NCI-H2107 treated with DMSO at 0.1 percent for 48 hours (cell line): ENCODE data around the gene FAM222B.
"Not testable (repeated sequence)": the region's sequence is repeated elsewhere in the genome, so short reads cannot be mapped to it uniquely, and the experiment has no call there.

ENCODE experiments used
- DNase-seq: peaks from one replicate; lab custom pipeline; 2025; ENCODE audit not compliant: unreplicated experiment; lab: John Stamatoyannopoulos, UW

FAM222B gene

DNA sequence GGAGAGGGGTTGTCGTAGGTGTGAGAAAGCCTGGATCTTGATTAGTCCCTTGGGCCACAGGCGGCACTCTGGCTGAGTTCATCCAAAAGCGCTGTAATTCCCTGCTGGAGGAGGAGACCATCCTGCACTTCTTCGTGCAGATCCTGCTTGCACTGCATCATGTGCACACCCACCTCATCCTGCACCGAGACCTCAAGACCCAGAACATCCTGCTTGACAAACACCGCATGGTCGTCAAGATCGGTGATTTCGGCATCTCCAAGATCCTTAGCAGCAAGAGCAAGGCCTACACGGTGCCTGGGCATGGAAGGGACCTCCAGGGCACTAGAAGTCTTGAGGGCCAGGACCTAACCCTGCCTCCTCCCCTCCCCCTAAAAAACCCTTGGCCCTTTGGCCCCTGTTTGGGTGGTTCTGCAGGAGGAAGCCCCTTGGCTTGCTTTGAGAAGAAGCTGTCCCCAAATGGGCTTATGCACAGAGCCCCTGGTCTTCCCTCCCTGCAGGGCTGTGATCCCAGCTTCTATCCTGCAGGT lies 107.8 kb downstream of the FAM222B start:
- DNase-seq: no peak

DNA sequence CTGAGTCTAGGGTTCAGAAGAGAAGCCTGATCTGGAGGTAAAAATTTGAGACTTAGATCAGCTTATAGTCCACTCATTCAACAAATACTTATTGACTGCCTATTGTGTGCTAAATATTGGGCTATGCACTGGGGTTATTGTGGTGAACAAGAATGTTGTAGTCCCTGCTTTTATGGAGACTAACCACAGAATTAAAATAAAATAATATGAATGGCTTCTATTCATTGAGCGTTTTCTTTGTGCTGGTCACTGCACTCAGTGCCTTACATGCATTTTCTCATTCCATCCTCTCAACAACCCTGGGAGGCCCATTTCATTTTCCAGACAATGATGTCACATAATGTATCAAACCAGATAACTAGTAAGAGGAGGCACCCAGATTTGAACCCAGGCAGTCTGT lies 109.2 kb downstream of the FAM222B start:
- DNase-seq: no peak

DNA sequence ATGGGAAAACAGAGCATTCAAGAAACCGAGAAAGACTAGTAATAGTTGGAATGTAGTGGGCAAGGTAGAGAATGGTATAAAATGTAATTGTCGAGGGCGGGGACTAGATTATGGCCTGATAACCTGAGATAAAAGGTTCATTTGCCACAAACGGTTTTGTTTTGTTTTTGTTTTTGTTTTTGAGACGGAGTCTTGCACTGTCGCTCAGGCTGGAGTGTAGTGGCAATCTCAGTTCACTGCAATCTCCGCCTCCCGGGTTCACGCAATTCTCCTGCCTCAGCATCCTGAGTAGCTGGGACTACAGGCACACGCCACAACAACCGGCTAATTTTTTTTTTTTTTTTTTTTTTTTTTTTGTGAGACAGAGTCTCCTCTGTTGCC lies 112.7 kb downstream of the FAM222B start:
- DNase-seq: no peak

DNA sequence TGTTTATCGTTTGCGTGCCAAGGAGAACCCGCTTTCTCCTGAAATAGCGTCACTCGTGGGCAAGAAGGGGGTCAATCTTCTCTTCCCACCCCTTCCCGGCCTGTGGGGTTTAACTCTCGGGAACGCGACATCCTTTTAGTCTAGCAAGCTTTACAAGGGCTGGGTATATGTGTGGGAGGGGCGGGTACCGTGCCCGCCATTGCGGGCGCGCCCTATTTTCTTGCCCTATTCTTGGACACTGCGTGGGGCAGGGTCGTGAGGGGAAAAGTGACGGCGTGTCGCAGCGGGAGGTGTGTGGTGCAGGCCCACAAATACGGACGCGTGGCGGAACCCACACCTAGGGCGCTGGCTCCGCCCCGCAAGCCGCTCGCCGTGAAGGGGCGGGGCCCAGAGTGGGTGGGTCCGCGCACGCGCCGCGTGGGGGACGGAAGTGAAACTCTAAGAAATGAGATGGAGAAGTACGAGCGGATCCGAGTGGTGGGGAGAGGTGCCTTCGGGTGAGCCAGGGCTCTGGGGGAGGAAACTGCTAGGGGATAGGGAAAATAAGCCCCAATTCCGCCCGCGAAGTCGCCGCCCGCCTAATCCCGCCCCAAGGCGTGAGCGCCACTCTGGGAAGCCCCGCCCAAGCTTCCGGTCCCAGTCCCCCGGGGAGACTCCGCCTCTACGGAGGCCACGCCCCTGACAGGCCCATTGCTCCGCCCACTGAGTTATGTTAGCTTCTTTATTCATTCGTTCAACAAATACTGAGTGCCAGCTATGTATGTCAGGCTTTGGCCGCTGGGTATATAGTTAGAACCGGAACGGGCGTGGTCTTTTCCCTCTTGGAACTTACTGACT lies 114.0 kb downstream of the FAM222B start, which contains the start of gene NEK8:
Gene NEK8, plus strand, starts transcription at position 425 of the 837 bp plus-strand sequence. Its CDS starts 26 bp downstream, at position 451.
- peak; percentile 85 for DNase-seq

DNA sequence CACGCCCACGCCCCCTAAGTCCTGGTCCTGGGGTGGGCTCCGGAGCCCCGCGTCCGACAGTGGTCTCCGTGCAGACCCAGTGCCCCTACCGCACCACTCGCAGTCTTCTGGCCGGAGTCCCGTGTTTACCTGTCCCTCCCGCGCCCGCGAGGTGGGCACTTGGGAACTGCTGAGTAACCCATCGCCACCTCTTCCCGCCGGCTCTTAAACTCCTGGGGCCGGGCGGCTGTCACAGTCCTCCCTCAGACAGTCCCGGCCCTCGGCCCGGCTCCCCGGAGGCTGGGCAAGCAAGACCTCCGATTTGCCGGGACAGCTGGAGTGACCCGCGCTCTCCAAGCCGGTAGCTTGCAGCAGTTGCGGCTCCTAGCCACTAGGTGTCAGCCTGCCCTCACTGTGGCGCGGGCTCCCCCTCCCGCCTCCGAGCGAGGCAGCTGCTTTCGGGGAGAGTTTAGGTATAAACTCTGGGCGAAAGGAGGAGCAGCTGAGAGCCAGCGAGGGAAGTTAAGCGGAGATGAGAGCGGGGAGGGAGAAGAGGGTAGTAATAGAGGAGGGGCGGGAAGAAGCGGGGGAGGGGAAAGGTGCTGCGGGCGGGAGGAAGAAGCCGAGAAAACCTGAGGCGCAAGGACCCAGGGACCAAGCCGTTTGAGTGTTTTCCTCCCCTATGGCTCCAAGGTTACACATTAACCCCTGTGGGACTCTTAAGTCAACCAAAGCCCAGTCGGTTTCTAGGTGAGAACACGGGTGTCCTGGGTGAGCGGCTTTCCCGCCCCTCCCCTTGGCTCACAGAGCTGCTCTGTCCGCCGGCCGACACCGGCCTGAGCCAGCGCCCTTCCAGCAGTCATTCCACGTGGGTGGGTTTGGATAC lies 115.7 kb downstream of the FAM222B start:
- DNase-seq: peak; percentile 92

DNA sequence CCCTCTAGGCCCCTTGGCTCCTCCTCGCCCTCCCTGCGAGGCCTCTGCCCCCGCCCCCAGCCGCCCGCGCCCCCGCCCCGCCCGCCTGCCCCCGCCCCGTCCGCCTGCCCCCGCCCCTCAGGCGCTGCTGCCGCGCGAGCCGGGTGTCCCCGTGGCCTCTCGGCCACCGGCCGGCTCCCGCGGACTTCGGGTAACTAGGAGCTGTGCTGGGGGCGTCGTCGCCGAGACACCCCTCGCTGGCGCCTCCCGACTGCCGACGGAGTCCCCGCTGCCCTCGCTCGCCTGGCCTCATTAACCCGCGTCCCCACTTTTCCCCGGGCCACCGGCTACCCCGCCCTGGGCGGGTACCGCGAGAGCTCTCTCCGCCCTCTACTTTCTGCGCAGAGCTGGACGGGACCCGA lies 116.4 kb downstream of the FAM222B start, which contains the start of gene TLCD1:
Gene TLCD1, minus strand, starts transcription at position 8 of the 401 bp plus-strand sequence. CDS start 136 bp downstream, outside the sequence.
- no peak for DNase-seq

DNA sequence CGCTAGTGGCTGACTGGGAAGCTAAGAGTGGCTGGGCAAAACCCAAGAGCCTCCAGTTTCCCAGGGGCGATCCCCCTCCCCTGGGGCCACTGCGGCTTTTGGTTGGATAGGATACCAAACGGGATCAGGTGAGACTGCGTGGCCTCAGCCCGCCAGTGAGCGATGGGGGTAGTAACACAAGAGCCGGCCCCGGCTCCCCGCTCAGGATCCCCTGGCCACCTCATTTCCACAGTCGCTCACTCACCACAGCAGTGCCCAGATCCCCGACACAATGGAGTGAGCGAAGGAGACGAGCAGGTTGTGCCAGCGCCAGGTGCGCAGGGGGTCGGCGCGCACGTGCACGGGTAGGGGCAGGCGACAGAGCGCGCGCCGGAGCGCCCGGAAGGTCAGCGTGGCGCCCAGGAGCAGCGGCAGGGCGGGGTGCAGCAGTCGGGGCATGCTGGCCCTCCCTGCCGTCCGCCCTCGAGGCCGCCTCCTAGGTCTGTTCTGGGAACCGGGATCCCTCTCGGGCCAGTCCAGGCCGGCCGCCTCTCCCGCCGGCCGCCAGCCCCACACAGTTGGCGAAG lies 116.8 kb downstream of the FAM222B start:
- DNase-seq: peak; percentile 76

DNA sequence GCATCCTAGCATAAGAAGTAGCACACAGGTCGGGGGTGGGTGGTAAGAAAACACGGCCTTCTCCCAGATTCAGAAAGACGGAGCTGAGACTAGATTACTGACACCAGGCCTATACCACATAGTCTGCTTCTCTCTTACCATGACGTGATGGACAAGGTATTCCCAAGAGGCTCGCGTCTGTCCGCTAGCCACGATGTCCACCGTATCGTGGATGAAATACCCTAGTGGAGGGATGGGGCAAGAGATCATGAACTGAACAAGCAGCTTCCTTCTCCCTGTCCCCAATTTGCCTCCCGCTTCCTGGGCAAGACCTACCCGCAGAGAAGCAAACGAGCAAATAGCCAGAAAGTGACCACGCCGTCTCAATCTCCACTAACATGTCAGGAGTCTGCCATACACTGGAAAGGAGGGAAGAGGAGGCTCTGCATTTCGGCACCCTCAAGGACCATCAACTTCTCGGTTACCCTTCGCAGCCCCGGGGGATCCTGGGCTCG lies 117.4 kb downstream of the FAM222B start:
- DNase-seq: peak; percentile 55

DNA sequence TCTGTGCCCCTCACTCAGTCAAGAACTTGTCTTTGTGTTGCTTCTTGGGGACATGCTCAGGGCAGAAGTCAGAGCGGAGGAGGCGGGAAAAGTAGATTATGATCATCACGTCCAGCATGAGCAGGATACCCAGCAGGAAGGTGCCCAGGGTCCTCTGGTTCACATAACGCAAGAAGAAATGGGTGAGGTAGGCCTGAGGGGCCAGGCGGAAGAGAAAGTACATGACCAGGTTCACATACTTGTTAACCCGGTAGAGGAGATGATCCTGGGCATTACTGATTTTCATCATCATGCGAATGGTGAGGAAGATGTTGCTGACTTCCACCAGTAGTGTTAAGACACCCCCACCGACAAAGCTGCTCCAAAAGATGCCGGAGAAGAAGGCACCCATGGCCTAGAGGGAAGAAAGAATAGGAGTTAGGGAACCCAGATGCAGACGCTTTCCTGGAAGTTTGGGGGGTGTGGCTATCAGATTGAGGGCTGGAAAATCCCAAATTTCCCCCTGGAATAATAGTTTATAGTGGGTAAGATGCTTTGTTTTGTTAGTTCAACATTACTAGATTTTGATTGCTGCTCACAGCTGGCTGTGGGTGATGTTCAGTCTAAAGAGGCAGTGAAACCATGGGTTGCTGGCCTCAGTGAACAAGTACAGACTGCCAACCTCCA lies 118.0 kb downstream of the FAM222B start:
- no peak for DNase-seq

DNA sequence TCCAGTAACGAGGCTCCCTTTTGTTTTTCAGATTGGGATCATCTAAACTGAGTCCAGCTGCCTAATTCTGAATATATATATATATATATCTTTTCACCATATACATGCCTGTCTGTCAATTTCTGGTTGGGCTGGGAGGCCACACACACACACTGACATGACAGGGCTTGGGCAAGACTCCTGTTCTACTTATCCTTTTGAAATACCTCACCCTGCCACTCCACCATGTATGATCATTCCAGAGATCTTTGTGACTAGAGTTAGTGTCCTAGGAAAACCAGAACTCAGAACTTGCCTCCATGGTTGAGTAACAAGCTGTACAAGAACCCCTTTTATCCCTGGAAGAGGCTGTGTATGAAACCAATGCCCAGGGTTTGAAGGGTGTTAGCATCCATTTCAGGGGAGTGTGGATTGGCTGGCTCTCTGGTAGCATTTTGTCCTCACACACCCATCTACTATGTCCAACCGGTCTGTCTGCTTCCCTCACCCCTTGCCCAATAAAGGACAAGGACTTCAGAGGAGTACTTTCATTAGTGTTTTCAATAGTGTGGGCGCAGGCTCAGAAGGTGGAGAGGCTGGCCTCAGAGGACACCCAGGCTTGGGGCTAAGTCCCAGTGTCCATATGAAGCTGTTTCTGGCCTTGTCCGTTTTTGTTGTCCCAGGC lies 118.6 kb downstream of the FAM222B start:
- DNase-seq: not testable (repeated sequence)

DNA sequence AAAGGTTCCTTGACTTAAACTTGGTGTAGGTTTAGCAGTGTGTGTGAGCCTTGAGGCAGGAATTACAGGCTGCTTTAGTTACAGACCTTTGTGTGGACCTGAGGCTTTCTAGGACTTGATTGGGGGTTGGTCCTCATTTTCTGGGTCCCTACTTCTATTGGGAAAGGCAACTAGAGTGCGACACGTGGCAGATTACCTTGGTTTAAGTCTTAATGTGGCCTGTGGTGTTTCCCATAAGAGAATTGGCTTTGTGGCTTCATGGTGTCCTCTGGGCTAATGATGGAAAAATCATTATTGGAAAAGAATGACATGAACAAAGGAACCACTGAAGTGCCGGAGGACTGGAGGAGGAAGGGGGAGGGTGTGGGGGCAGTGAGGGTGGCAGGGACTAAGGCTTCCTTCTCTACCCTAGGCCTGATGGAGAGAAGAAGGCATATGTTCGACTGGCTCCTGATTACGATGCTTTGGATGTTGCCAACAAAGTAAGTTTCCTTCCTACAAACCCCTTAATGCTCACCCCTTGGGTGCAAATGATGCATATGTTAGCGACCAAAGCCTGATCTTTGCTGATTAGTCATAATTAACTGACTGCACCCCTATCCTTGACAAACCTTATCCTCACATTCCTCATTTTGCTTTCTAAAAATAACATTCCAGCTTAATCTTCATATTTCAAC lies 119.3 kb downstream of the FAM222B start:
- DNase-seq: no peak

DNA sequence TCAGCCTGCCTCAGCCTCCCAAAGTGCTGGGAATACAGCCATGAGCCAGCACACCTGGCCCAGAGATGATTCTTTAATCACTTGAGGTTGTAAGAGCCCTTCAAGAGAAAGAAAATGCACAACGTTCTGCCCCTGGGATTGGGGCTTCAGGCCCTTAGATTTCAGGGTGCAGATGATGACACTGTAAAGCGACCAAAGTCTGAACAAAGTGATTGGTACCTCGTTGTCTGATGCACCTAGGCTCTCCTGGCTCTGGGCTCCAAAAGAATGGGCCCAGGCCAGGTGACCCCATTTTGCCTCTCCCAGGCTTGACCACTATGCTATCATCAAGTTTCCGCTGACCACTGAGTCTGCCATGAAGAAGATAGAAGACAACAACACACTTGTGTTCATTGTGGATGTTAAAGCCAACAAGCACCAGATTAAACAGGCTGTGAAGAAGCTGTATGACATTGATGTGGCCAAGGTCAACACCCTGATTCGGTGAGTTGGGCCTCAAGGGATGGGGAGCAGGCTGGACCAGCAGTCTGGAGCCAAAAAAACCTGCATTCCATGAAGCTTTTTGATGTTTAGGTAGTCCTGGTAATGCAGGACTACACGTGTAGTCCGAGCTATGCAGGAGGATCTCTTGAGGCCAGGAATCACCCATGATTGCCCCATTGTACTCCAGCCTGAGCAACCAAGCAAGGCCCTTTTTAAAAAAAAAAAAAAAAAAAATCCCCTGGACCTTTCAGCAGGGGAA lies 120.0 kb downstream of the FAM222B start:
- no peak for DNase-seq

DNA sequence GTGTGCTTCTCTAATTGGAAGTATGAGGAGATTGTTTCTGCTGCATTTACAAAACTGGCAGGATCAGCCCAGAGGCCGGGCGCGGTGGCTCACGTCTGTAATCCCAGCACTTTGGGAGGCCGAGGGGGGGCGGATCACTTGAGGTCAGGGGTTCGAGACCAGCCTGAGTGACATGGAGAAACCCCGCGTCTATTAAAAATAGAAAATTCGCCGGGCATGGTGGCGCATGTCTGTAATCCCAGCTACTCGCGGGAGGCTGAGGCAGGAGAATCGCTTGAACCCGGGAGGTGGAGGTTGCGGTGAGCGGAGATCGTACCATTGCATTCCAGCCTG lies 121.6 kb downstream of the FAM222B start:
- not testable (repeated sequence) for DNase-seq

DNA sequence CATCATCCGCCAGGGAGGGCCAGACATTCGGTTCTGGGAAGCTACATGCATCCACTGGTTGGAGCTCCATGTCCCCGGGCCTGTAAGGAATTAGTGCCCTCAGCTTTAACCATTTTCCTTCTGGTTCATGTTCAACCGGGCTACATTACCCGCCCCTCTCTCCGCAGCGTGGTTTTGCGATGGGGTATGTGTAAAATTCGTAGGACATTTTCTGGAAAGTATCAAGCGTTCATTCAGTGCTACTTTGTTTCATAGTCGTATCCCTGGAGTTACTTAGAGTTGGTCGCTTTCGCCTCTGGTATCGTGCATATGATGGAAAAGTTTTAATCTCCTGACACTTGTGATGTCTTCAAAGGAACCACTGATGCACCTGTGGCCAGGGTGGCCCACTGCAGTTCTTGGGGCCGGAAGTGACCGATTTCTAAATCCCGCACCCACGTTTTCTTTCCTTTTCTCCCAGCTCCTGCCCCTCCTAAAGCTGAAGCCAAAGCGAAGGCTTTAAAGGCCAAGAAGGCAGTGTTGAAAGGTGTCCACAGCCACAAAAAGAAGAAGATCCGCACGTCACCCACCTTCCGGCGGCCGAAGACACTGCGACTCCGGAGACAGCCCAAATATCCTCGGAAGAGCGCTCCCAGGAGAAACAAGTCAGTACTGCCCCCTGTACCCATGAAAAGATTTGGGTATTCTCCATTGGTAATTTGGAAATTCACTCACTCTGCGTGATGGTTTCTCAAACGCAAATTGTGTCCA lies 122.2 kb downstream of the FAM222B start:
- DNase-seq: no peak

DNA sequence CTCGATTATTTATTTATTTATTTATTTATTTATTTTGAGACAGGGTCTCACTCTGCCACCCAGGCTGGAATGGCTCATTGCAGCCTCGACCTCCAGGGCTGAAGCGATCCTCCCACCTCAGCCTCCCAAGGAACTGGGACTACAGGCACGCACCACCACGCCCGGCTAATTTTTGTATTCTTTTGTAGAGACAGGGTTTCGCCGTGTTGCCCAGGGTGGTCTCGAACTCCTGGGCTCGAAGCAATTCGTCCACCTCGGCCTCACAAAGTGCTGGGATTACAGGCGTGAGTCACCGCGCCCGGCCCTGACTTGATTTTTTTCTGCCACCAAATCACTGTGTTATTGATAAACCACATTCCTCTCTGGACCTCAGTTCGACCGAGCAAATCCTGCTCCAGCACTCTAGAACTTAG lies 123.6 kb downstream of the FAM222B start:
- no peak for DNase-seq

DNA sequence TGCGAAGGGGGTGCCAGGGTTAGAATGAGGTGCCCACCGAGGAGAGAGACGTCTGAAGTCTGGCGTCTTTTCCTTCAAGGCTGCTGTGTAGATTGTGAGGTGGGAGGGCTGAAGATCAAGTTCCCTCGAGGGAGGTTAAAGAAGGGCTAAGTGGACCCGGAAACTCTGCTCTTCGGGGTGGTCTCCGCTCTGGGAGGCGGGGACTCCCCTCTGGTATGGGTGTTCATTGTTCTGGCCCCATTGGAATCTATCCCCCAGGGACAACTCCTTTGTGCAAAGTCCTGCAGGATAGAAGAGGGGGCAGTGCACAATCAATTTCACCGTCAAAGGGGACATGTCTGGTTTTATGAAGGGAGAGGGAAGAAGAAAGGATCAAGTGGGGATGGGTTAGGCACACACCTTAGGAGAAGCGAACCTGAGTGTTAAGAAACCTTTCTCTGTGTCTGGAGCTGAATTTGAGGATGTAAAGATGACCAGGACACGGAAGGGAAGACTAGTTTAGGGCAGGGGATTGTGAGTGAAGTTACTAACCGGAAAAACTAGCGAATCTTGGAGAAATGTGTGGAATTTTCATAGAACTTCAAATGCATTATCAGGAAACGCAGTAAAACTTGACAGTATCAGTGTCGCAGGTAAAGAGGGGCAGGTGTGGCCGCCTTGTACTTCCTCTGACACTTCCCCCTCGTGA lies 124.1 kb downstream of the FAM222B start:
- DNase-seq: no peak

DNA sequence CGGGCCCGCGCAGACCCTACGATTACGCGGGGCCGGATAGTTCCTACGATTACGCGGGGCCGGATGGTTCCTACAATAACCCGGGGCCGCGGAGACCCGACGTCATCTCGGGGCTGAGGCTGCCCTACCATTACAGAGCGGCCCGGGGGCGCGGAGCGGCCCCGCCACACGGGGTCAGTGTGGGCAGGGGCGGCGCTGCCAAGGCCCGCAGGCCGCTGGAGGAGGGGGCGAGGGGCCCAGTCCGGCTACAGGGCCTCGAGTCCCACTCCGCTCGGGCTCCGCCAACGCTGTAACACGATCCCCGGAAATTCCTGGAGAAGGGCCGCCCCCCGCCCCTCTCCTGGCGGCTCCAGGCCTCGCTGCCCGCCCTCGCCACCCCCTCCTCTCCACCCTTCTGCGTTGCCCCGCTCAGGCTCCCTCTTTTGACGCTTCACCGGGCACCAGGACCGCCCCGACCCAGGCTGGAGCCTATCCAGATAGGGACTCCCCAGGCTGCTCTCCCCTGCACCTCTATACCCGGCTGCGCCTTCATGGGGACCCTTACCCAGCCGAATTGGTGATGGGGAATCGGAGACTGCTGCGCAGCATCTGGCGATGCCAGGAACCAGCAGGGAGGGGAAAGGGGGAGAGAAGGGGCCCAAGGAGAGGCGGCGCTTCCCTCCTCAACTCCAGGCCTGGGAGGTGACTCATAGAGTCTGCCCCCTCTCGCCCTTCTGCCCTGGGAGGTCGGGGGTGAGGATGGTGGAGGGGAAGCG lies 124.8 kb downstream of the FAM222B start, which contains the start of gene RAB34:
Gene RAB34, minus strand, starts transcription at position 291 of the 755 bp plus-strand sequence. CDS start 602 bp downstream, outside the sequence.
- DNase-seq: no peak
